ENCODE results near the gene TEAD2. TPM values are rescaled to one million over a fixed set of nuclear protein-coding genes. Genes with fewer than 3 reads are reported as not detected.

The TEAD2 gene
- total and polyA plus RNA-seq, 2 donors (not counting 1 experiment from before 2014, with no cell fraction given) = 5.8 to 12.0 TPM

DNA sequence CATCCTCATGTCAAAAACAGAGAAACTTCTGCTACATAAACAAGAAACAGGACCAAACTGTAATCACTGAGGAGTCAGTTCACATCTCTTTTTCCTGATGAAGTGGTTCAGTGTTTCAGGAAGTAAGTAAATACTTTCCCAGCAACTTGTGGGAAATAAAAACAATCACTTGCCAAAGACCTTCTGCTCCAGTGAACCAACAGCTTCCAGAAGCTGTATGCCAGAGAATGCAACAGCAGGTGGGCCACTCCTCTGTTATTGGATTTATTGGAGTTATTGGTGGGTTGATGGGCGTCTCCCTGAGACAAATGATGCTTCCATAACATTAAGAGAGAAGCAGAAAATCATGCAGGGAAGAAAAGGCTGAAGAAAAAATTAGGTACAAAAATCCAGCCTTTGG, 47.1 kb downstream of the TEAD2 start:
- peaks cover 46% of the 10 kb centered on the region for H3K4me1 Mint-ChIP-seq
- H3K27ac Mint-ChIP-seq = no peak overlapping the region
- peaks cover 7% of the 10 kb centered on the region for H3K9me3 Mint-ChIP-seq (ENCODE audit: insufficient read depth)
- CTCF ChIA-PET = interaction anchor here (0.7 to 2.2 kb wide), 3 partner anchors 9 to 76 kb away, joined by 3 to 12 read pairs (median 4); partner anchors contain the start of gene SLC6A16
- H3K4me3 Mint-ChIP-seq = no peak overlapping the region
- Histone ChIP-seq H3K79me2 (ENCODE audit: control insufficient read depth, insufficient read depth, low read length) (peaks cover 76% of the 10 kb centered on the region), H3K9ac (ENCODE audit: low read length) (no peak overlapping the region), H3K4me3 (ENCODE audit: control extremely low read depth in 1 of 5, extremely low read depth in 1 of 5, insufficient read depth in 1 of 5, low read depth in 2 of 5, low read length in 4 of 5) (no peak overlapping the region), H3K27me3 (replicated peaks in 1 of 4; ENCODE audit: control extremely low read depth in 1 of 4, control insufficient read depth in 3 of 4, insufficient read depth in 4 of 4, low read length in 3 of 4) (no peaks in the 10 kb centered on the region), H3K36me3 (replicated peaks in 1 of 2; ENCODE audit: control extremely low read depth in 1 of 2, control insufficient read depth in 1 of 2, extremely low read depth in 1 of 2, insufficient read depth in 2 of 2, low read length in 1 of 2) (peaks cover 7 to 14% of the 10 kb centered on the region in 2 experiments), H2AFZ (ENCODE audit: insufficient read depth, low read depth, low read length, poor library complexity, severe bottlenecking) (no peak overlapping the region), H3K27ac (ENCODE audit: low read length in 2 of 2) (no peak overlapping the region), H3K9me3 (ENCODE audit: control extremely low read depth in 1 of 3, control insufficient read depth in 2 of 3, insufficient read depth in 1 of 3, low read length in 2 of 3) (peaks cover 7 to 19% (median 10%) of the 10 kb centered on the region in 3 donors), H3K4me2 (replicated peaks; ENCODE audit: low read depth, low read length, poor library complexity, severe bottlenecking) (no peak overlapping the region), H4K20me1 (ENCODE audit: control insufficient read depth, insufficient read depth, low read length, poor library complexity, severe bottlenecking) (no peaks in the 10 kb centered on the region), H3K4me1 (ENCODE audit: control insufficient read depth in 2 of 2, insufficient read depth in 2 of 2, low read length in 2 of 2) (peaks cover 13 to 14% of the 10 kb centered on the region in 2 donors)
- no peak for ATAC-seq (ENCODE audit: low read depth)
- 100% methylated on average over 1 of the region's 1 CpG for WGBS (ENCODE audit: insufficient coverage)
- no peak for TF ChIP-seq EZH2 (IDR thresholded peaks at IDR 0.05; ENCODE audit: borderline replicate concordance, insufficient read depth, low read depth, low read length, poor library complexity, severe bottlenecking)
- TF ChIP-seq, protein P1, sequence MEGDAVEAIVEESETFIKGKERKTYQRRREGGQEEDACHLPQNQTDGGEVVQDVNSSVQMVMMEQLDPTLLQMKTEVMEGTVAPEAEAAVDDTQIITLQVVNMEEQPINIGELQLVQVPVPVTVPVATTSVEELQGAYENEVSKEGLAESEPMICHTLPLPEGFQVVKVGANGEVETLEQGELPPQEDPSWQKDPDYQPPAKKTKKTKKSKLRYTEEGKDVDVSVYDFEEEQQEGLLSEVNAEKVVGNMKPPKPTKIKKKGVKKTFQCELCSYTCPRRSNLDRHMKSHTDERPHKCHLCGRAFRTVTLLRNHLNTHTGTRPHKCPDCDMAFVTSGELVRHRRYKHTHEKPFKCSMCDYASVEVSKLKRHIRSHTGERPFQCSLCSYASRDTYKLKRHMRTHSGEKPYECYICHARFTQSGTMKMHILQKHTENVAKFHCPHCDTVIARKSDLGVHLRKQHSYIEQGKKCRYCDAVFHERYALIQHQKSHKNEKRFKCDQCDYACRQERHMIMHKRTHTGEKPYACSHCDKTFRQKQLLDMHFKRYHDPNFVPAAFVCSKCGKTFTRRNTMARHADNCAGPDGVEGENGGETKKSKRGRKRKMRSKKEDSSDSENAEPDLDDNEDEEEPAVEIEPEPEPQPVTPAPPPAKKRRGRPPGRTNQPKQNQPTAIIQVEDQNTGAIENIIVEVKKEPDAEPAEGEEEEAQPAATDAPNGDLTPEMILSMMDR (IDR thresholded peaks at IDR 0.05) = no peak
- POLR2A ChIA-PET = interaction anchor here (0.7 to 1.2 kb wide), 2 partner anchors 18 to 54 kb away, joined by 3 to 6 read pairs; no protein-coding TSS in a partner anchor
- intact Hi-C loops (cut with micrococcal nuclease) = no loop called here
- H3K27me3 Mint-ChIP-seq = no peaks in the 10 kb centered on the region
- no peak for DNase-seq

DNA sequence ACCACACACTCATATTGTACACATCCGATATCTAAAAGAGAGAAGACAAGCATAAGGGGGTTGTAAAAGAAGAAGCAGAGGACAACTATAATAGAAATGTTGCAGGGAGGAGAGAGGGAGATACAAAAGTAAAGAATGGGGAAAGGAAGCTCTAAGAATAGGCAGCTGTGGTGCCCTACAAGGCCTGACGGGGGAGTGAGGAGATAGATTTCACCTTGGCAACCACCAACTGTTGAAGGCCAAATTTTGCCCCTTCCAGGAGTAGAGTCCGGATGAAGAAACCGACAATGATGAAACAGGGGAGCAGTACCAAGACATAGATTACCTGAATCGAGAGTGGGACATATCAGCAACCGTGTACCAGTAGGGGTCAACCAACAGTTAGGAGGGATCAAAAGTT, 53.1 kb downstream of the TEAD2 start:
- ATAC-seq (ENCODE audit: low read depth) (no peak), DNase-seq (no peak)
- H3K27ac ChIP-seq (ENCODE audit: low read length in 2 of 2) = peak overlapping the region in 1 of 2 donors; percentile 10
- ChIA-PET CTCF (interaction anchor here (0.6 to 1.6 kb wide), 10 partner anchors 9 to 164 kb away, joined by 3 to 10 read pairs (median 4); partner anchors contain the start of genes CD37 and KASH5), POLR2A (interaction anchor here (1.1 to 1.5 kb wide), 2 partner anchors 25 to 27 kb away, joined by 3 to 5 read pairs; no protein-coding TSS in a partner anchor)
- H3K4me1 Mint-ChIP-seq = peaks cover 46% of the 10 kb centered on the region
- H3K4me1 ChIP-seq (ENCODE audit: control insufficient read depth in 2 of 2, insufficient read depth in 2 of 2, low read length in 2 of 2) = peaks cover 16 to 38% of the 10 kb centered on the region in 2 donors
- no peaks in the 10 kb centered on the region for H3K27me3 Mint-ChIP-seq
- no peak overlapping the region for H3K4me3 ChIP-seq (ENCODE audit: control extremely low read depth in 1 of 5, extremely low read depth in 1 of 5, insufficient read depth in 1 of 5, low read depth in 2 of 5, low read length in 4 of 5)
- H3K9me3 ChIP-seq (ENCODE audit: control extremely low read depth in 1 of 3, control insufficient read depth in 2 of 3, insufficient read depth in 1 of 3, low read length in 2 of 3) = no peaks in the 10 kb centered on the region
- peaks cover 0 to 19% of the 10 kb centered on the region in 2 experiments for H3K36me3 ChIP-seq (replicated peaks in 1 of 2; ENCODE audit: control extremely low read depth in 1 of 2, control insufficient read depth in 1 of 2, extremely low read depth in 1 of 2, insufficient read depth in 2 of 2, low read length in 1 of 2)
- no peaks in the 10 kb centered on the region for H3K27me3 ChIP-seq (replicated peaks in 1 of 4; ENCODE audit: control extremely low read depth in 1 of 4, control insufficient read depth in 3 of 4, insufficient read depth in 4 of 4, low read length in 3 of 4)
- H3K79me2 ChIP-seq (ENCODE audit: control insufficient read depth, insufficient read depth, low read length) = peaks cover 45% of the 10 kb centered on the region
- 96% methylated on average over 4 of the region's 6 CpGs for WGBS (ENCODE audit: insufficient coverage)
- TF ChIP-seq EZH2 (IDR thresholded peaks at IDR 0.05; ENCODE audit: borderline replicate concordance, insufficient read depth, low read depth, low read length, poor library complexity, severe bottlenecking) = no peak
- TF ChIP-seq, protein P1 (IDR thresholded peaks at IDR 0.05) = no peak
- H4K20me1 ChIP-seq (ENCODE audit: control insufficient read depth, insufficient read depth, low read length, poor library complexity, severe bottlenecking) = no peaks in the 10 kb centered on the region
- H3K27ac Mint-ChIP-seq = peak overlapping the region; percentile 78
- intact Hi-C loops (cut with micrococcal nuclease) = no loop called here
- H3K4me2 ChIP-seq (replicated peaks; ENCODE audit: low read depth, low read length, poor library complexity, severe bottlenecking) = no peak overlapping the region
- H3K4me3 Mint-ChIP-seq = peak overlapping the region; percentile 35
- no peak overlapping the region for H2AFZ ChIP-seq (ENCODE audit: insufficient read depth, low read depth, low read length, poor library complexity, severe bottlenecking)
- H3K9me3 Mint-ChIP-seq (ENCODE audit: insufficient read depth) = no peaks in the 10 kb centered on the region
- no peak overlapping the region for H3K9ac ChIP-seq (ENCODE audit: low read length)

All from B cell (primary cell).